Measurements from ENCODE around the gene LOXHD1. TPM values are rescaled to one million over a fixed set of nuclear protein-coding genes. Genes with fewer than 3 reads are reported as not detected.

LOXHD1 gene
- total RNA-seq, 1 experiment from 2014 or later = not detected

DNA sequence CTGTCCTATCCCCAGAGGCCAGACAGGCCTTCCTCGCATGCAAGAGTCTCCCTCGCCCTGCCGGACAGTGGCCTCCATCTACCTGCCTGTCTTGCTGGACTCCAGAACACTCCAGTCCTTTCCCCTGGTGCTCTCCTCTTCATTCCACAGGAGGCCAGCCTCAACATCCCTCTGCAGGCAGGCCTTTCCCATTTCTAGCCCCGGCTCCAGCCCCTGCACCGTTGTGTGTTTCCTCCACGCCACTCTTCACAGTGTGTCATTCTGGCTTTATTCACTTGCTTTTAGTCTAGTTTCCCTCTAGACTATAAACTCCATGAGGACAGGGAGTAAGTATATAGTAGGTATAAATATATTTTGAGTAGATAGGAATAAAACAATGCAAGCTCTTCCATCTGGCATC lies 81.2 kb downstream of the LOXHD1 start:
- no peak for DNase-seq (ENCODE audit: low read depth)

DNA sequence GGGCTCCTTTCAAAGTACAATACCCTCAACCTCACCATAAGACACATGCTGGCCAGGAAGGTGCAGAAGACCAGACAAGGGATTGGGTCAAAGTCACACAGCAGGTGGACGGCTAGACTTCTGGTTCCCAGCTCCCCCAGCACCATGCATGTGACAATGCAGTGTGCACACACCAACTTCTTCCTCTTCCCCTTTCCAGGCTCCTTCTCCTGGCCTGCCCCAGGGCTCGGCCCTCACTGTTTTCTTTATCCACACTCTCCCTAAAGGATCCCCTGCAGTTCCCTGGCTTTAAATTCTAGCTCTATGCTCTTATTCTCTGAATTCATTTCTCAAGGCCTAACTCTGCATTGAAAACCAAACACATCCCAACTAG lies 82.3 kb downstream of the LOXHD1 start:
- no peak for DNase-seq (ENCODE audit: low read depth)

DNA sequence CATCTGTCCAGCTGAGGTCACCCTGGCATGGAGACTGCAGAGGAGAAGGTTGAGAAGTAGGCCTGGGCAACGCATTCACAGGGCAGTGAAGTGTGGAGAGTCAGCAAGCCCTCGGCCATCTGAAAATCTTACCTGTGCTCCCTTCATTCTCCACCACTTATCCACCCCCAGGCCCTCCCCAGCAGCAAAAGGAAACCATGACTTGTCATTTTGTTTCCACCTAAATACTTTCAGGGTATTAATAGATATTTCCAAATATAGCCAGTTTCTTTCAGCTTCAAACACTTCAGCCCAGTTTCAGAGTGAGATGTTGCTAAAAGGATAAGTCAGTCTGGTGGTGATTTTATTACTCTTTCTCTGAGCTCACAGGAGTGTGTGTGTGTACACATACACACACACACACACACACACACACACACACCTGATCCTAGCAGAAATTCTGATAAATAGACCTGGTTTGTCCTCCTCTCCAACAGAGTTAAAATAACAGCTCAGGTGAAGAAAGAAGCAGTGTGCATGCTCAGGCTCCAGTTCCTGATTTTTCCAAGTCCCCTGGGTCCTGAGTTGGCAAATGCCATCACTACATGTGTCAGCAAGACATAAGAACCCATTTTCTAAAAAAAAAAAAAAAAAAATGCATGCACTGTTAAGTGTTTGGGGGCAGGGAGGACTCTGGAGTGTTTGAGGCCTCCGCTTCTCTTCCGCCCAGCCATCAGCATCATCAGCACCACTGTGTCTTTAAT lies 82.8 kb downstream of the LOXHD1 start:
- no peak for DNase-seq (ENCODE audit: low read depth)

DNA sequence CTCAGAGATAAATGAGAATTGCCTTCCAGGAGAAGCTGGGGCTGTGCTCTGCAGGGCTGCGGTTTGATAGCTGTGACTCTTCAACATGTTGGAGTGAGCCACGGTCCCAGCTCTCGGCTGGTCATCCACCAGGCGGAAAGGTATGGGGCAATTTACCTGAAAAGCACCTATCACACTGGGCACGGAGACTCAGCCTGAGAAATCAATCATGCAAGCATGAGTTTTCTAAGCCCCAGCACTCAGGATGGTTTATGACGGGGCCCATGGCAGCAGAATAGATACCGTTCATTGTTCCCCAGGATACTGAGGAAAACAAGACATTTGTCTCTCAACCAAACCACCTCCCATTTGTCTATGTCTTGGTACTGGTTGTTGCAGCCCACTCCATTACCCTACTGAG lies 83.9 kb downstream of the LOXHD1 start:
- DNase-seq (ENCODE audit: low read depth) = no peak

DNA sequence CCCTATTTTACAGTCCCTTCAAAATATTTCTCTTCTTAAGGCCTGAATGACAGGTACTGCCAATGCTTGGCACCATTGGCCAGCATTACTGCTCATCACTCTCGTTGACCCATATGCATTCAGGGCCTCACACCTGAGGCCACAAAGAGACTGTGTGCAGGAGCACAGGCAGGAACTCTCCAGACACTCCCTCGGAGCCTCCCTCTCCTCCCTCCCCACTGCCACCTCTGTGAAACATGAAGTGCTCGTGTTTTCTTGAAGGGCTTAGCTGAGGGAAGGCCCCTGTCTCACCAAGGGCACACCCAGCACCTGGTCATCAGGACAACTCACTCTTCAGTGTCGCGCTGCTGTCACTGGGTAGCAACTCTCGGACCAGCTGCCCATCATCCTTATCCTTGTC lies 85.3 kb downstream of the LOXHD1 start:
- no peak for DNase-seq (ENCODE audit: low read depth)

DNA sequence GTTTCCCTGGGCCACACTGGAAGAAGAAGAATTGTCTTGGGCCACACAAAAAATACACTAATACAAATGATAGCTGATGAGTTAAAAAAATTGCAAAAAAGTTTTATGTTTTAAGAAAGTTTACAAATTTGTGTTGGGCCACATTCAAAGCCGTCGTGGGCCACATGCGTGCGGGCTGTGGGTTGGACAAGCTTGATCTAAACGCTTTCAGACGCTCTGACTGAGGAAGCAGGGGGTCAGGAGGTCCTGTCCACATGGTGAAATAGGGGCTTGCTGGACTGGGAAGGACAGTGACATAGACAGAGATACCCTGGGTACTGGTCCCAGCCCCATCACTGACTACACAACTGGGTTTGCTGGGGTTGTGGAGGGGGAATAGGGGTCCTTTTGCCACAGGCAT lies 86.4 kb downstream of the LOXHD1 start:
- no peak for DNase-seq (ENCODE audit: low read depth)

DNA sequence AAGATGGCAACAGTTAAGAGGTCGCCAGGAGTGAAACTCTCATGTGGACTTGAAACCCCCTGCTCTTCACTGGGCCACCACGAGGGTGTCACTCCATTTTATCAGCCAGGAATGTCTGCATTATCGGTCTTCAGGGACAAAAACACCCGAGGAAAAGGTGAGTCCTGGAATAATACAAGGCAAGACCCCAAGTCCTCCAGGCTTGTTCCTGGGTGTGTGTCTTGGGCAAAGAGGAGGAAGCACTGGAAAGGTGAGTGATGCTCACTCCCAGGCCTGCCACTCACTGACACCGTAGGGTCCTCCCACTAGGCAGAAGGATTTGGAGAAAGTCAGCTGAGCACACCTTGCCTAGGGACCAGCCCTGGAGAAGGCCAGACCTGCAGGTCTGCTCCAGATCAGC lies 86.9 kb downstream of the LOXHD1 start:
- DNase-seq (ENCODE audit: low read depth) = no peak

DNA sequence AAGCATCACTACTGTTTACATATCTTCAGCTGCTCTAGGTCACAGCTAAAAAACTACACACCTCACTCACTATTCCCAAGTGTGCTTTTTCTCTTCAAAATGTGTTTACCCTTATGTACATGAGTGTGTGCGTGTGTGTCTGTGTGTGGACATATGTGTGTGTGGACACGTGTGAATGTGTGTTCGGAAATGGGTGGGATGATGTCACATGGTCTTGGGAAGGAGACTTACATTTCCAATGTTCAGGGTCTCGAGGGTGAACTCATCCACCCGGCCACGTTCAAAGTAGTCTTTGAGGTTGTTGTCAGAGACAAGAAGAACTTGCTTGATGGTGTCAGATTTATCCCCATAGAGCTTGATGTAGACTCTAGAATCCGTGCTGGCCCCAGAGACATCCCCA lies 87.8 kb downstream of the LOXHD1 start:
- no peak for DNase-seq (ENCODE audit: low read depth)

DNA sequence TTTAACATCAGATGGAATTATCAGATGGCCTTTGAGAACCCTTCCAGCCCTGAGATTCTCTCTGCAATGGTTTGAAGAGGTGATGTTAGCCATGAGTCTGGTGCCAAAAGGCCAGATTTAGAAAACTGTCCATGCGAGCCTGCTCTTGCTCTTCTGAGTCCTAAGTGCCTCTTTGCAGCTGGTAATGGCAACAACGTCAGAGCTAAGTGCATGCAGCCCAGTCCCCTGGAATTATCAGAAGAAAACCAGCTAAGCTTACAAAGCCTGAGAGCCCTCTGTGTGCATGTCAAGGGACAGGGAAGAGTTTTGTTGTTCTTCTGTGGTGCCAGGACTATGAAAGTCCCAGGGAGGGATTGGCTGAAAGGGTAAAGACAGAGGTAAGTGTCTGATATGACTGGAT lies 89.8 kb downstream of the LOXHD1 start:
- no peak for DNase-seq (ENCODE audit: low read depth)

DNA sequence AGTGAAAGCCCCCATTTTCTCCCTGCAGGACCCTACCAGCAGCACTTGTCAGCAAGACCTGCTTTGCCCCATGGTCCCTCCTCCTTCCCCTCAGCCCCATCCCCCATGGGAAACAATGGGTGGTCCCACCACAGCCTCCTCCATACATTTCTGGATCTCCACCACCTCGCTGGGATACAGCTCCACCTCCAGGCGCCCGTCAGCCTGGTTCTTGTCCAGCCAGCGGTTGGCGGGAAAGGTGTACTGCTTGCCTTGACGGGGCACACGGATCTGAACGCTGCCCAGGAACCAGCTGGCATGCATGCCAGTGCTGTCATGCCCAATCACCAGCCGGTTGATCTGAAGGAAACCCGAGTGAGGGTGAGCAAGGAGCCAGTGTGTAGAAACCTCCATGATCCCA lies 90.9 kb downstream of the LOXHD1 start:
- no peak for DNase-seq (ENCODE audit: low read depth)

DNA sequence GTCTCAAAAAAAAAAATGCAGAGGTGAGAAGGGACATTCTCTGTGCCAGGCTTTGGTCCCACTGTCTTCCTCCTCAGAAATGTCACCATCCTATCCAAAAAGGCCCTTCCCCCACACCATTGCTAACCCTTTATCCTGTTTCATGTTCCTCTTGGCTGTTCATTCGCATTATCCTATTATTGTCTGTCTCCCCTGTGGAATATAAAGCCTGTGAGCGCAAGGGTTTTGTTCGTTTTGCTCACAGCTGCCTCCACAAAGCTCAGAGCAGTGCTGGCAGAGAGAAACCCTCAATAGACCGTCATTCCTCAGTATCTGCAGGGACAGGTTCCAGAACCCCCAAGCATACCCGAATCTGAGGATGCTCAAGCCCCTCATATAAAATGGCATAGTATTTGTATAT lies 91.8 kb downstream of the LOXHD1 start:
- DNase-seq (ENCODE audit: low read depth) = no peak

DNA sequence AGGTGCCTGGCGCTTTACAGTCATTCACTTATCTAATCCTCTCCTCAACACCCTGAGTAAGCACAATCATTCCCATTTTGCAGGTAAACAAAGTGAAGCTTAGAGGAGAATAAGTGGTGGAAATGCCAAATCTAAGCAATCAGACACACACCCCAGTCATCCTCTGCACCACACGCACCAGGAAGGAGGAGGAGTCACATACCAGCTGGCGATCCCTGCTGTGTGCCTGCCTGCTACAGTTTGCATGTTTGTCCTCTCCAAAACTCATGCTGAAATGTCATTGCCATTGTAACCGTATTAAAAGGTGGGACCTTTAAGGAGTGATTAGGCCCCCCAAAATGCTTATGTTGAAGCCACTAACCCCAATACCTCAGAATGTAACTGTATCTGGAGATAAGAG lies 93.7 kb downstream of the LOXHD1 start:
- no peak for DNase-seq (ENCODE audit: low read depth)

DNA sequence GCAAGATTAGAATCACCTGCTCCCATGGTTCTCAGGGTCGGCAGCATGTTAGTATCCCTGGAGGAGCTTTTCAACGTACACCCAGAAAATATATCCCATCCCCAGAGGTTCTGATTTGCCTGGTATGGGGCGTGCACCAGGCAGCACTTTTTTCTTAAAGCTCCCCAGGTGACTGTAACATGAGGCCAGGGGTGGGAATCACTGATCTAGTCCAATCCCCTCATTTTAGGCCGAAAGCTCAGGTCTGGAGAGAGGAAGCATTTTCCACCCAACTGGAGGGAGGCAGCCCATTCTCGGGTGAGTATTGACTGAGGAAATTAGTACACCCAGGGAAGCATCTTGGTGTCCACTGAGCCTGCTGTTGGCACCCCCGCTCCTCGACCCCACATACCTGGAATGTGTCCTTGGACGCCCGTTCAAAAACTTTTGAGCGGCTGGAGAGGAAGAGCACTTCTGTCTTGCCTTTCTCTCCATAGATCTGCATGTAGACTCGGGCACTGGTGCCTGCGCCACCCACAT lies 94.3 kb downstream of the LOXHD1 start:
- DNase-seq (ENCODE audit: low read depth) = no peak

DNA sequence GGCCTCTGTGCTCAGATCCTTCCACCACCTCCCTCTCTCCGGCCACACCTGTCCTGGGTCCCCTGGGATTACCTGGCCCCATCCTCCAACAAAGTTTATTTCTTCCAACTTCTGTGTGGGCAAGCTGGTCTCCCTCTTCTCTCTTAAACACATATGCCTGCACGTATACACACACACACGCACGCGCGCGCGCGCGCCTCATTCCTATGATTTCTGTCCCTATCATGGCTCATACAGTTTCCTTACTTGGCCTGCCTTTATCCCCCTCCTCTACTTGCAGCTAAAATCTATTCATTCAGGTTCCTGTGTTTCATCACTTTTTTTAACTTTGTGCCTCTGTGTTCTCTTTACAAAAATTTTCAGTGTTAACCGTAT lies 96.4 kb downstream of the LOXHD1 start:
- no peak for DNase-seq (ENCODE audit: low read depth)

DNA sequence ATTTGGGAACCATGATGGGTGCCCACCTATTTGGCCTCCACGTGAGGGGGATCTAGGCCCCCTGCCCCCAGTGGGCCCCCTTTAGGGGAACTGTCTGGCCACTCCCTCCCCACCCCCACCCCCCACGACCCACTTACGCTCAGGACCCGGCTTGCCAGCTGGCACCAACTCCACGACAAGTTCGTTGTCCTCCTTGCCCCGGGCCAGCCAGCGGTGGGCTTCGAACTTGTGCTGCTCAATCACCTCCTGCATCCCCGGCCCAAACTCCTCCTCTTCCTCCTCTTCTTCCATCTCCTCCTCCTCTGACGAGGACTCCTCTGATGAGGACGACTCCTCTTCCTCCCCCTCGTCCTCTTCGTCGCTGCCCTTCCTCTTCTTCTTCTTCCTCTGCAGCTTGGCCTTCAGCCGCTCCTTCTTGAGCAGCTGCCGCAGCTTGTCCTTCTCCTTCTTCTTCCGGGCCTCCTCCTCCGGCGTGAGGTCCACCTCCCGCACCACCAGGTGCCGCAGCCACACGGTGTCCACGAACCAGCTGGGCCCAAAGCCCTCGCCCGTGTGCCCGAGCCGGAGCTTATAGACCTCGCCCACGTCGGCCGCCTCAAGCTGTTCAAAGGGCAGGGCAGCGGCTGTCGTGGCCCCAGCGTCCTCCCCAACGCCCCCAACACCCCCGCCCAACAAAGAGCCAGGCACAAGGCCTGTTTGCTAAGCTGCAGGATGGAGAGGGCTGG lies 96.9 kb downstream of the LOXHD1 start:
- no peak for DNase-seq (ENCODE audit: low read depth)

DNA sequence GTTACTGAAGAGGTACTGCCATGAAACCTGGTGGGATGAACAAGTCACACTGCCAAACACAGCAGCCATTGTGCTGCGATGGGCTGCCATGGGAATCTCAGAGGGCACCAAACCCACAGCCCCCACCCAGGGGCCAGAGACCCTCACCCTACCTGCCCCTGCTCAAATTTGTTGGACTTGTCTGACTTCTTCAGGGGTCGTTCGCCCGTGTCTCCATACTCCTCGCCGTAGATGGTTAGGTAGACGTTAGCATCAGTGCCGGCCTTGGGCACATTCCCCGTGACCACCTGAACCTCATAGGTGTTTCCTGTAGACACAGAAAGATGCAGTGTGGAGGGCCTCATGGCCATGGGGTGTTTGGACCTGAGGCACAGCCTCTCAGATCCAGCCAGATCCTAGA lies 97.7 kb downstream of the LOXHD1 start:
- DNase-seq (ENCODE audit: low read depth) = no peak

DNA sequence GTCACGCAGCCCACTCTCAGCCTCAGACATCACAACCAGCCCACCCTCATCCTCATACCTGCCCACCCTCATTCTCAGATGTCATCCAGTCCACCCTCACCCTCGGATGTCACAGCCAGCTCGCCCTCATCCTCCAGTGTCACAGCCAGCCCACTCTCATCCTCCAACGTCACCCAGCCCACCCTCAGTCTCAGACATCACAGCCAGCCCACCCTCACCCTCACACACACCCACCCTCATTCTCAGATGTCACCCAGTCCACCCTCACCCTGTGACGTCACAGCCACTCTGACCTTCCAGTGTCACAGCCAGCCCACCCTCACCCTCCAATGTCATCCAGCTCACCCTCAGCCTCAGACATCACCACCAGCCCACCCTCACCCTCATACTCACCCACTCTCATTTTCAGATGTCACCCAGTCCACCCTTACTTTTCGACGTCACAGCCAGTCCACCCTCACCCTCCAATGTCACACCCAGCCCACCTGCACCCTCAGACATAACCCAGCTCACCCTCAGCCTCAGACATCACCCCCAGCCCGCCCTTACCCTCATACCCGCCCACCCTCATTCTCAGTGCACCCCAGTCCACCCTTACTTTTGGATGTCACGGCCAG lies 100.3 kb downstream of the LOXHD1 start:
- DNase-seq (ENCODE audit: low read depth) = no peak

DNA sequence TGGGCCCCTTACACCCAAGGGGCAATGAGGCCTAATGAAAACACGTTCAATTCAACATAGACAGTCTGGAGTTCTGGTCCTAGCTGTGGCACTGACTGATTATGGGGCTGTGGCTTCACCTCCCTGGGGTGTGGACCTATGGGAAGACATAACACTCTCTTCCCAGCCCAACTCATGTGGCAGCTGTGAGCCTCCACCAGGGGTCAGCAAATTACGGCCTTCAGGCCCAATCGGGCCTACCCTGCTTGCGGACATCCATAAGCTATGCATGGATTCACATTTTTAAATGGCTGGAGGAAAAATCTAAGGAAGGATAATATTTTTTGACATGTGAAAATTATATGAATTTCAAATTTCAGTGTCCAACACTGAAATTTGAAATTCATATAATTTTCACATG lies 101.3 kb downstream of the LOXHD1 start:
- peak; percentile 20 for DNase-seq (ENCODE audit: low read depth)

DNA sequence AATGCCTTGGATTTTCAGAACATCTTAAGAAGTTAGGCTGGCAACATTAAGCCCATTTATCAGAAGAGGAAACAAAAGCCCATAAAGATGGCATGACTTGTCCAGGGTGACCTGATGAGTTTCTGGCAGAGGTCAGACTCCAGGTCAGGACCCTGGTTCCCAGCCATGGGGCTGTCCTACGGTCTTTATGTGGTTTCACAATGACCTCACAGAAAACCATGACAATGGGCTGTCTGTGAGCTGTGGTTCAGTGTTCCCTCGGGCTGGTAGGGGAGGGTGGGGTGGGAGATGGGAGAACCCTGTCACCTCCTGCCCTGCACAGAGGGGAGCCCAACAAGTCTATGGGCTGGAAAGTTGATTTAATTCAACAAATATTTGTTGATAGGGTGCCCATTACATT lies 101.8 kb downstream of the LOXHD1 start:
- no peak for DNase-seq (ENCODE audit: low read depth)

DNA sequence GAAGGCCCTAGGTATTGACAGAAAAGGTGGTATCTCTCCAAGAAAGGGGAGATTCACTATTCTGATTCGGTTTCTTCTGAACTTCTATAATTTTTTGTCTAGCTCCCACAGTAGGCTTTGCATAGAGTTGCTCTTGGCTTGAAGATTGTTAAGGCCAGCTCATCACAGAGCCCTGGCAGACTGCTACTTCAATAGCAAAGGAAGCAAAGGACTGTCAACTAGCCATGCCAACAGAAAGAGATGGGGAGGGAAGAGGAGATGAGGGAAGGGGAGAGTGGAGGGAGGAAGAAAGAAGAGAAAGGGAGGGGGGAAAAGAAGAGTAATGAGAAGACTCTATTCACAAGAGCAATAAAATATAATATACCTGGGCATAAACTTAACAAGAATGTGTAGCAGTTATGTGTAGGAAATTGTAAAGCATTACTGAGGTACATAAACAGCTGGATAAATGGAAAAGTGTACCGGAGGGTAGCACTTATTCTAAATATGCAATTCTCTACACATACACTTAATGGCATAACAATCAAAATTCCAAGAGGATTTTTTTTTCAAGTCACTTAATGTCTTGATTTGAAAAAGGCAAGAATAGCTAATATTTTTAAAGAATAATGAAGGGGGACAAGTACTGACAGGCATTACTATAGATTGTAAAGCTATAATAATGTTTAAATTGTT lies 102.5 kb downstream of the LOXHD1 start:
- no peak for DNase-seq (ENCODE audit: low read depth)

DNA sequence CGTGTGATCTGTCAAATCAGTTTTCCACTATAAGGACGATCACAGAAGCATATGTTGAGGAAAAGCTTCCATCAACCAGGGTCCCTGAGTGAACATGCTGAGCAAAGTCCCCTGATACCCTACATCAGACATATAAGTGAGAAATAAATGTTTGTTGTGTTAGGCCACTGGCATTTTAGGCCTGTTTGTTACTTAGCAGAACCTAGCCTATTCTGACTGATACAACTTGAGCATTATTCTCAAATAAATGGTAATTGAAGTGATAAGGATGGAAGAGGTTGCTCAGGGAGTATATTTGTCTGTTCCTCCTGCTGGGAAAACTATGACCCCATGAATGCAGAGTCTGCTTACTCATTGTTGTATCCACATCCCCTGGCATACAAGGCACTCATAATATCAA lies 106.4 kb downstream of the LOXHD1 start:
- DNase-seq (ENCODE audit: low read depth) = no peak

DNA sequence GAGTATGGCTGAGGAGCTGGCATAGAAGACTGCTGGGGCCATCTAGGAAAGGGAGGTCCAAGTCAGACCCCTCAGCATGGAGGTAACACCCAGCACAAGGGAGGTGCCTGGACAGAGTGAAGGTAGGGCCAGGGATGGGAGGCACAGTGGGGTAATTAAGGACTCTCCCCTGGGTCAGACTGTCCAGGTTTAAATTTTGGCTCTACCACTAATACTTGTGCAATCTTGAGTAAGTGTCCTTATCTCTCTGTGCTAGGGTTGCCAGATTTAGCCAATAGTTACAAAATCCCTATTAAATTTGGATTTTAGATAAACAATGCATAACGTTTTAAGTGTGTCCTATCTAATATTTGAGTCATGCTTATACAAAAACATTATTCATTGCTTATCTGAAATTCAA lies 109.5 kb downstream of the LOXHD1 start:
- DNase-seq (ENCODE audit: low read depth) = no peak

All from LHCN-M2 (cell line).